HepG2 (cell line): ENCODE data around the gene FANCE. TPM values are rescaled to one million over a fixed set of nuclear protein-coding genes. Genes with fewer than 3 reads are reported as not detected.
A peak's percentile ranks its signal among the peaks of the same experiment; 100 is the strongest.

ENCODE experiments used
- ATAC-seq: fragments of 200-7000 bp; cut with Tn5 transposase; 3 replicates; pipeline ENCODE4 v1.9.1; 2020; ENCODE audit warnings: mild to moderate bottlenecking, moderate library complexity
- BruUV-seq: library from RNA; stranded (reverse); fragments of 400-500 nt; replicated peaks from 2 replicates; lab custom pipeline; 2021; lab: Mats Ljungman, UMichigan
- CTCF ChIA-PET: fragments of 300-600 bp; formaldehyde crosslinking; extraction: SDS; loops from one replicate; lab custom pipeline; 2021; ENCODE audit warnings: low total read pairs, inconsistent platforms, low intra/inter-chr PET ratio; lab: Yijun Ruan, JAX
- POLR2A ChIA-PET: fragments of 350-600 bp; sonication (Branson Sonifier 250); formaldehyde crosslinking; loops from one replicate; lab custom pipeline; 2020; ENCODE audit warnings: antibody characterized with exemption, inconsistent platforms; lab: Yijun Ruan, JAX
- DNase-seq: peaks from one replicate; pipeline ENCODE4 v3.0.0-alpha.2; 2015; ENCODE audit warnings: low spot score
- FAIRE-seq: peaks from 3 replicates; lab custom pipeline; 2011; peaks lifted over from hg19 to GRCh38; lab: Jason Lieb, UNC
- H2AFZ ChIP-seq: one replicate; pipeline ENCODE4 v1.6.1; 2011; ENCODE audit warnings: low read length, inconsistent platforms
- H3K27ac ChIP-seq: fragments of 300-600 bp; 3 replicates; pipeline ENCODE4 v1.8.0; 2011; ENCODE audit warnings: mixed run types, mild to moderate bottlenecking, mixed read lengths, low read length, inconsistent platforms; ENCODE audit not compliant: insufficient read depth; ENCODE audit errors: extremely low read length
- H3K27me3 ChIP-seq, 2 experiments: fragments of 200-600 bp in 1 of 2; 2 replicates in 1 of 2; 3 replicates in 1 of 2; pipeline versions ENCODE4 v1.6.0 to v1.8.0; 2011; ENCODE audit warnings: low read length in 2 of 2, mild to moderate bottlenecking in 2 of 2, moderate library complexity in 2 of 2, inconsistent platforms in 1 of 2; ENCODE audit not compliant: insufficient read depth in 2 of 2, control insufficient read depth in 1 of 2
- H3K36me3 ChIP-seq, 2 experiments: fragments of 200-600 bp in 1 of 2; replicated peaks in 1 of 2; 2 replicates in 1 of 2; 3 replicates in 1 of 2; pipeline versions ENCODE4 v1.5.1 to v1.8.0; 2011; ENCODE audit warnings: low read length in 2 of 2, inconsistent platforms in 1 of 2; ENCODE audit not compliant: insufficient read depth in 2 of 2, control insufficient read depth in 1 of 2
- H3K4me1 ChIP-seq: 2 replicates; pipeline ENCODE4 v1.5.1; 2012; ENCODE audit warnings: low read length, inconsistent platforms; ENCODE audit not compliant: insufficient read depth
- H3K4me2 ChIP-seq: 2 replicates; pipeline ENCODE4 v1.6.0; 2011; ENCODE audit warnings: low read depth, low read length, inconsistent platforms
- H3K4me3 ChIP-seq, 3 experiments: fragments of 200-600 bp in 1 of 3; sonication (generic), shearing (Covaris generic) in 1 of 3; replicated peaks in 1 of 3; 2 replicates each; pipeline ENCODE4 v1.5.1; 2011 to 2016; ENCODE audit warnings: low read length in 3 of 3, inconsistent platforms in 2 of 3, low read depth in 2 of 3, mild to moderate bottlenecking in 2 of 3, control low read depth in 1 of 3, mixed read lengths in 1 of 3; ENCODE audit not compliant: insufficient read depth in 1 of 3
- H3K79me2 ChIP-seq: one replicate; pipeline ENCODE4 v1.6.1; 2011; ENCODE audit warnings: low read length, inconsistent platforms; ENCODE audit not compliant: insufficient read depth
- H3K9ac ChIP-seq: 2 replicates; pipeline ENCODE4 v1.6.0; 2011; ENCODE audit warnings: mild to moderate bottlenecking, low read depth, low read length, inconsistent platforms; ENCODE audit not compliant: insufficient read depth
- H3K9me3 ChIP-seq: 2 replicates; pipeline ENCODE4 v1.5.1; 2012; ENCODE audit warnings: mild to moderate bottlenecking, low read length
- H4K20me1 ChIP-seq: 2 replicates; pipeline ENCODE4 v1.6.0; 2011; ENCODE audit warnings: inconsistent platforms, mild to moderate bottlenecking, low read length, moderate library complexity; ENCODE audit not compliant: insufficient read depth
- ATF7 ChIP-seq, 2 experiments: fragments of 450-650 bp in 1 of 2; sonication (generic) in 1 of 2; formaldehyde crosslinking in 1 of 2; IDR thresholded peaks; 2 replicates each; pipeline versions ENCODE4 v1.4.0 to v1.6.1; 2016 to 2020; ENCODE audit warnings: antibody characterized with exemption in 1 of 2, mild to moderate bottlenecking in 1 of 2, missing genetic modification reagents in 1 of 2
- RFX3 ChIP-seq: IDR thresholded peaks from 2 replicates; pipeline ENCODE4 v1.6.1; 2016; ENCODE audit warnings: missing biosample characterization, missing genetic modification reagents
- U2AF1 ChIP-seq: fragments of 200-400 bp; formaldehyde crosslinking; optimal IDR thresholded peaks from 2 replicates; pipeline ENCODE3; 2017; ENCODE audit warnings: mild to moderate bottlenecking, low read depth, low read length
- ZFP36 ChIP-seq: fragments of 150-350 bp; IDR thresholded peaks from 2 replicates; pipeline ENCODE4 v1.6.1; 2018; ENCODE audit warnings: borderline replicate concordance, low read length, low read depth; ENCODE audit not compliant: partially characterized antibody
- ZNF296 ChIP-seq: sonication (generic); formaldehyde crosslinking; conservative IDR thresholded peaks from 2 replicates; pipeline ENCODE4 v1.5.0; 2020; ENCODE audit warnings: mild to moderate bottlenecking, missing genetic modification reagents
- ZNF460 ChIP-seq: sonication (generic); formaldehyde crosslinking; IDR thresholded peaks from 2 replicates; pipeline ENCODE4 v1.5.1; 2020; ENCODE audit warnings: missing genetic modification reagents, mild to moderate bottlenecking, borderline replicate concordance
- ZNF768 ChIP-seq: sonication (generic); formaldehyde crosslinking; IDR thresholded peaks from 2 replicates; pipeline ENCODE4 v1.4.0; 2020; ENCODE audit warnings: missing genetic modification reagents
- WGBS: methylation state at CpG from one replicate; pipeline ENCODE4 v1.1.6; 2017; ENCODE audit warnings: low lambda C conversion rate; 5-methylcytosine and 5-hydroxymethylcytosine counted together
- in situ Hi-C: cut with HindIII; loops from 2 replicates; pipeline ENCODE4 v1.10.0; 2017; ENCODE audit warnings: low pct_unique_long_range_greater_than_20kb; ENCODE audit not compliant: extremely low pct_ligation_motif_present
- intact Hi-C: fragments of 100-400 bp; cut with micrococcal nuclease; formaldehyde crosslinking; loops from one replicate; pipeline ENCODE4 v1.10.0; 2022; ENCODE audit not compliant: unreplicated experiment
- polyA plus RNA-seq, 8 experiments: library from polyadenylated mRNA; depleted of rRNA in 3 of 8; stranded (reverse) in 7 of 8; unstranded in 1 of 8; fragments of >200 nt; fragmentation: Illumina TruSeq in 4 of 8; extraction: Trizol in 4 of 8; gene quantifications; 2 replicates each; pipeline versions ENCODE4 v1.2.1 to v1.2.3, GENCODE V29; 2011 to 2016; ENCODE audit warnings: low read depth in 4 of 8, missing spikeins in 1 of 8, mixed read lengths in 1 of 8; ENCODE audit not compliant: insufficient read depth in 1 of 8
- total RNA-seq, 5 experiments: library from RNA; depleted of rRNA; stranded (reverse); fragments of >200 nt; fragmentation: Illumina TruSeq; extraction: Trizol; gene quantifications; 2 replicates each; pipeline ENCODE4 v1.2.3, GENCODE V29; 2016; ENCODE audit warnings: low read depth in 1 of 5
- TF ChIP-seq, protein P1 (sequence below), 2 experiments: sonication (generic) in 1 of 2; formaldehyde crosslinking in 1 of 2; IDR thresholded peaks; 2 replicates each; pipeline versions ENCODE4 v1.4.0 to v1.6.1; 2018 to 2020; ENCODE audit warnings: missing genetic modification reagents in 2 of 2, borderline replicate concordance in 1 of 2, low read depth in 1 of 2, mild to moderate bottlenecking in 1 of 2, missing biosample characterization in 1 of 2

The FANCE gene
- total and polyA plus RNA-seq, 2 of the 13 experiments (the other 11 are each of a cell fraction or from before 2014, with no cell fraction given): 7.1 to 11.2 TPM

DNA sequence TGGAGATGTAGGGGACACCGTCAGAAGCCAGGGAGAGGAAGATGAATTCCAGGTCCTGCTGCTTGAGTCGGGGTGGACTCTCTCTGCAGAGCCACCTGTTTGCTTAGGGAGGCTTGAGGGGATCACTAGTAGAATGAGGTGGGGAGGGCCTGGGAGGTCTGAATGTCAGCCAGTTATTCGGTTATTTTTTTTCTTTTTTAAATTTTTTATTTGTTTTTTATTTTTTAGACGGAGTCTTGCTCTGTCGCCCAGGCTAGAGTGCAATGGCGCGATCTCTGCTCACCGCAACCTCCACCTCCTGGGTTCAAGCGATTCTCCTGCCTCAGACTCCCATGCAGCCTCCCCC is 36.4 kb downstream of the FANCE start (continued):
- TF ChIP-seq, protein P1, sequence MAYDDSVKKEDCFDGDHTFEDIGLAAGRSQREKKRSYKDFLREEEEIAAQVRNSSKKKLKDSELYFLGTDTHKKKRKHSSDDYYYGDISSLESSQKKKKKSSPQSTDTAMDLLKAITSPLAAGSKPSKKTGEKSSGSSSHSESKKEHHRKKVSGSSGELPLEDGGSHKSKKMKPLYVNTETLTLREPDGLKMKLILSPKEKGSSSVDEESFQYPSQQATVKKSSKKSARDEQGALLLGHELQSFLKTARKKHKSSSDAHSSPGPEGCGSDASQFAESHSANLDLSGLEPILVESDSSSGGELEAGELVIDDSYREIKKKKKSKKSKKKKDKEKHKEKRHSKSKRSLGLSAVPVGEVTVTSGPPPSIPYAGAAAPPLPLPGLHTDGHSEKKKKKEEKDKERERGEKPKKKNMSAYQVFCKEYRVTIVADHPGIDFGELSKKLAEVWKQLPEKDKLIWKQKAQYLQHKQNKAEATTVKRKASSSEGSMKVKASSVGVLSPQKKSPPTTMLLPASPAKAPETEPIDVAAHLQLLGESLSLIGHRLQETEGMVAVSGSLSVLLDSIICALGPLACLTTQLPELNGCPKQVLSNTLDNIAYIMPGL (CRISPR knock-in tag; IDR thresholded peaks at IDR 0.05; ENCODE audit: borderline replicate concordance in 1 of 2, low read depth in 1 of 2): no peak
- no peak for TF ChIP-seq ATF7 (IDR thresholded peaks at IDR 0.05)
- no peak for TF ChIP-seq ATF7 (CRISPR knock-in tag; IDR thresholded peaks at IDR 0.05)
- TF ChIP-seq ZFP36: no peak
- TF ChIP-seq RFX3 (CRISPR knock-in tag): no peak
- no peak for TF ChIP-seq ZNF460
- no peak for TF ChIP-seq ZNF296 (CRISPR knock-in tag)

DNA sequence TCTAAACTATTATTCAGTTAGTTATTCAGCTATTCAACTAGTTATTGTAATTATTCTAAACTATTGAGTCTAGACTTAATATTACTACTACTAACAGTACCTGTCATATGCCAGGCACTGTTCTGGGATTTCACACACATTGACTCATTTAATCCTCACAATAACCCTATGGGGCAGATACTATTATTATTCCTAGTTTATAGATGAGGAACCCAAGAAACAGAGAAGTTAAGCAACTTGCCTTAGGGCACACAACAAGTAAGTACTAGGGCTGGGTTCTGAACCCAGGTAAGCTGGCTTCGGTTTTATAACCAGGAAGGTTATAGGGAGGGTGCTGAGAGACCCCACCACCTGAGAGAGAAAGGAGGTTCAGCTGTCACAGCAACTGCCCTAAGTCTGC is 36.9 kb downstream of the FANCE start:
- Histone ChIP-seq H3K4me2 (no peak overlapping the region), H3K27me3 (no peaks in the 10 kb centered on the region), H4K20me1 (peaks cover 48% of the 10 kb centered on the region; the same call in 1 of the 2 replicates), H3K4me3 (no peak overlapping the region), H3K9ac (no peak overlapping the region), H2AFZ (no peak overlapping the region), H3K9me3 (no peaks in the 10 kb centered on the region), H3K79me2 (peaks cover 34% of the 10 kb centered on the region), H3K36me3 (peaks cover 11 to 26% of the 10 kb centered on the region in 2 experiments), H3K27ac (no peak overlapping the region), H3K4me1 (peaks cover 32% of the 10 kb centered on the region)
- CTCF ChIA-PET: no interaction called here
- no TSS peak for BruUV-seq
- no peak for TF ChIP-seq U2AF1
- TF ChIP-seq ZNF768 (CRISPR knock-in tag): 0 out of 2 replicates have a peak, but pooled peaks have one; percentile 6
- POLR2A ChIA-PET: no interaction called here
- in situ Hi-C loops: no loop called here
- FAIRE-seq (no peak), DNase-seq (no peak), ATAC-seq (no peak)
- intact Hi-C loops: no loop called here
- WGBS: 100% methylated on average over 1 of the region's 1 CpG
